Upper lobe of right lung (tissue), 1 donor: Measurements from ENCODE around the gene ZSCAN26. TPM values are rescaled to one million over a fixed set of nuclear protein-coding genes. Genes with fewer than 3 reads are reported as not detected.
"Not testable (repeated sequence)": the region's sequence is repeated elsewhere in the genome, so short reads cannot be mapped to it uniquely, and the experiment has no call there.

Experiments used
- ATAC-seq: fragments of 200-7000 bp; cut with Tn5 transposase; one replicate; pipeline ENCODE4 v1.9.1; 2020; ENCODE audit warnings: mild to moderate bottlenecking, moderate library complexity
- DNase-seq: peaks from one replicate; pipeline ENCODE4 v3.0.0-alpha.2; 2020
- H3K27ac ChIP-seq: fragments of 200-600 bp; one replicate; pipeline ENCODE4 v1.8.0; 2022
- H3K27me3 ChIP-seq: fragments of 200-600 bp; one replicate; pipeline ENCODE4 v1.8.0; 2022; ENCODE audit warnings: mild to moderate bottlenecking
- H3K36me3 ChIP-seq: fragments of 200-600 bp; one replicate; pipeline ENCODE4 v1.8.0; 2022
- H3K4me1 ChIP-seq: fragments of 200-600 bp; one replicate; pipeline ENCODE4 v1.8.0; 2022
- H3K4me3 ChIP-seq: fragments of 200-600 bp; one replicate; pipeline ENCODE4 v1.8.0; 2022; ENCODE audit warnings: mild to moderate bottlenecking
- H3K9me3 ChIP-seq: fragments of 200-600 bp; one replicate; pipeline ENCODE4 v1.8.0; 2022
- intact Hi-C: fragments of 100-400 bp; cut with DNase I; formaldehyde crosslinking; loops from one replicate; pipeline ENCODE4 v1.11.0; 2022
- total RNA-seq: library from RNA; stranded (reverse); fragmentation: NEBNext Ultra II Directional; extraction: Animal tissue kit (Norgen Biotek cat#: 25700); gene quantifications from one replicate; pipeline ENCODE4 v1.2.1, GENCODE V29; 2021
- TF ChIP-seq, protein P1 (sequence below): fragments of 200-600 bp; IDR thresholded peaks from one replicate; pipeline ENCODE4 v1.8.0; 2022; ENCODE audit warnings: antibody characterized with exemption
- donor health status: DM: no; HTN: yes; CAD: no; lungs with severe emphysema.

The ZSCAN26 gene
- total RNA-seq, 1 donor from 2014 or later: 11.3 TPM

- H3K4me3 ChIP-seq: no peak overlapping the region
- ATAC-seq: no peak
- TF ChIP-seq, protein P1, sequence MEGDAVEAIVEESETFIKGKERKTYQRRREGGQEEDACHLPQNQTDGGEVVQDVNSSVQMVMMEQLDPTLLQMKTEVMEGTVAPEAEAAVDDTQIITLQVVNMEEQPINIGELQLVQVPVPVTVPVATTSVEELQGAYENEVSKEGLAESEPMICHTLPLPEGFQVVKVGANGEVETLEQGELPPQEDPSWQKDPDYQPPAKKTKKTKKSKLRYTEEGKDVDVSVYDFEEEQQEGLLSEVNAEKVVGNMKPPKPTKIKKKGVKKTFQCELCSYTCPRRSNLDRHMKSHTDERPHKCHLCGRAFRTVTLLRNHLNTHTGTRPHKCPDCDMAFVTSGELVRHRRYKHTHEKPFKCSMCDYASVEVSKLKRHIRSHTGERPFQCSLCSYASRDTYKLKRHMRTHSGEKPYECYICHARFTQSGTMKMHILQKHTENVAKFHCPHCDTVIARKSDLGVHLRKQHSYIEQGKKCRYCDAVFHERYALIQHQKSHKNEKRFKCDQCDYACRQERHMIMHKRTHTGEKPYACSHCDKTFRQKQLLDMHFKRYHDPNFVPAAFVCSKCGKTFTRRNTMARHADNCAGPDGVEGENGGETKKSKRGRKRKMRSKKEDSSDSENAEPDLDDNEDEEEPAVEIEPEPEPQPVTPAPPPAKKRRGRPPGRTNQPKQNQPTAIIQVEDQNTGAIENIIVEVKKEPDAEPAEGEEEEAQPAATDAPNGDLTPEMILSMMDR: no peak
- peaks cover 5% of the 10 kb centered on the region for H3K4me1 ChIP-seq
- H3K36me3 ChIP-seq: peaks cover 19% of the 10 kb centered on the region
- no peaks in the 10 kb centered on the region for H3K9me3 ChIP-seq
- H3K27ac ChIP-seq: no peak overlapping the region
- intact Hi-C loops: no loop called here
- no peaks in the 10 kb centered on the region for H3K27me3 ChIP-seq
- DNase-seq: no peak
Observed at GRCh38 chr6:28282926-28283325, 16.0 kb downstream of the ZSCAN26 start.

DNA sequence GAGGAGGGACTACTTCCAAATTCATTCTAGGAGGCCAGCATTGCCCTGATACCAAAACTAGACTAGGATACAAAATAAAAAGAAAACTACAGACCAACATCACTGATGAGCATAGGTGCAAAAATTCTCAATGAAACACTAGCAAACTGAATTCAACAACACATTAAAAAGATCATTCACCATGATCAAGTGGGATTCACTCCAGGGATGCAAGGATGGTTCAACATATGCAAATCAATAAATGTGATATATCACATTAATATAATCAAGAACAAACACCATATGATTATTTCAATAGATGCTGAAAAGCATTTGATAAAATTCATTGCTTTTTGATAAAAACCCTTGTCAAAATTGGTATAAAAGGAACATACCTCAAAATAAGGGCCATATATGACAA, 24.6 kb downstream of the ZSCAN26 start:
- peaks cover 8% of the 10 kb centered on the region for H3K36me3 ChIP-seq
- no peak overlapping the region for H3K4me3 ChIP-seq
- no peaks in the 10 kb centered on the region for H3K27me3 ChIP-seq
- no peak for ATAC-seq
- no peak overlapping the region for H3K27ac ChIP-seq
- H3K9me3 ChIP-seq: no peaks in the 10 kb centered on the region
- no peak for DNase-seq
- intact Hi-C loops: no loop called here
- H3K4me1 ChIP-seq: no peaks in the 10 kb centered on the region
- TF ChIP-seq, protein P1: no peak

DNA sequence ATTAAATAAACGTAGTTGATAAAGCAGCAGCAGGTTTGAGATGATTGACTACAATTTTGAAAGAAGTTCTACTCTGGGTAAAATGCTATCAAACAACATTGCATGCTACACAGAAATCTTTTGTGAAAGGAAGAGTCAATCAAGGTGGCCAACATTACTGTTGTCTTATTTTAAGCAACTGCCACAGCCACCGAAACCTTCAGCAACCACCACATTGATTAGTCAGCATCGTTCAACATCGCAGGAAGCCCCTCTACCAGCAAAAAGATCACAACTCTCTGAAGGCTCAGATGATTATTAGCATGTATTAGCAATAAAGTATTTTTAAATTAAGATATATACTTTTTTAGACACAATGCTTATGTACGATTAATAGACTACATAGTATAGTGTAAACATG, 28.4 kb downstream of the ZSCAN26 start:
- H3K27ac ChIP-seq: no peak overlapping the region
- DNase-seq (no peak), ATAC-seq (no peak)
- H3K9me3 ChIP-seq: no peaks in the 10 kb centered on the region
- H3K4me1 ChIP-seq: no peaks in the 10 kb centered on the region
- no peaks in the 10 kb centered on the region for H3K36me3 ChIP-seq
- intact Hi-C loops: no loop called here
- TF ChIP-seq, protein P1: no peak
- H3K27me3 ChIP-seq: no peaks in the 10 kb centered on the region
- no peak overlapping the region for H3K4me3 ChIP-seq

DNA sequence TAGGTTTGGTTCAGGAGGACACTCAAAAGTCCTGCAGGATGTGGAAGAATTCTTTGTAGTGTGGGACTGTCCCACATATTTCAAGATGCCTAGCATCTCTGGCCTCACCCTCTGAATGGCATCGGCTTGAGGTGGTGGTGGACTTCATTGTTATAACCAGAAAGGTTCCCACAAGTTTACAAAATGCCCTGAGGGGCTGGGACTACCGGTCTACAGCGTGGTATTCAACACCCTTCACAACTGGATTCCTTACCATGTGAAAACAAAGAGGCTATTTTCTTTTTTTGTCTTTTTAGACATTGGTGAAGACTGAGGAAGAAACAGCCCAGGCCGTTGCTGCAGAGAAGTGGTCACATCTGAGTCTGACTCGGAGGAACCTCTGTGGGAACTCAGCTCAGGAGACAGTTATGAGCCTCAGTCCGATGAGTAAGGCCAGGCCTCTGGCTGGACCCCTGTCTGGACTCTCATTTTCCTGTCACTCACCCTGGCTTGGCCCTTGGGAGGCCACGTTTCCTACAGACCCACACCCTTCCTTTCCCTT, 29.6 kb downstream of the ZSCAN26 start:
- no peaks in the 10 kb centered on the region for H3K27me3 ChIP-seq
- H3K4me3 ChIP-seq: no peak overlapping the region
- TF ChIP-seq, protein P1: no peak
- no peaks in the 10 kb centered on the region for H3K4me1 ChIP-seq
- H3K36me3 ChIP-seq: peaks cover 6% of the 10 kb centered on the region
- ATAC-seq: no peak
- no peak for DNase-seq
- H3K9me3 ChIP-seq: no peaks in the 10 kb centered on the region
- no peak overlapping the region for H3K27ac ChIP-seq
- intact Hi-C loops: no loop called here

DNA sequence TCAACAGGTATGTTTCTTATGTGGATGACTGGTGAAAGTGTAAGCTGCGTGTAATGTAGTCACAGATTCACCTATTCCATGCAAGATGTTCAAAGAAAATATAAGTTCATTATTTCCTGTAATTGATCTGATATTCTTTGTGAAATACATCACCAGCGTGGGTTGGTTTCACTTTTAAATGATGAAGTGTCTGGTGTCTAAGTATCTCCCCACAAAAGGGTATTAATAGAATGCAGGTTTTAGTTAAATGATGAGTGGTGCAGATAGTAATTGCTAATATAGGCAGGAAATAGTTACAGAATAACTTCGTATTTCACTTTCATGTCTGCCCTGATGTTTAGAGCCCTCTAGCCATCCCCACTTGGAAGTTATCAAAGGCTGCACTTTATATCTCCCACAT, 36.6 kb downstream of the ZSCAN26 start:
- intact Hi-C loops: no loop called here
- DNase-seq (no peak), ATAC-seq (no peak)
- peaks cover 11% of the 10 kb centered on the region for H3K9me3 ChIP-seq
- TF ChIP-seq, protein P1: no peak
- no peak overlapping the region for H3K4me3 ChIP-seq
- no peaks in the 10 kb centered on the region for H3K4me1 ChIP-seq
- H3K27me3 ChIP-seq: no peaks in the 10 kb centered on the region
- H3K36me3 ChIP-seq: peaks cover 6% of the 10 kb centered on the region
- H3K27ac ChIP-seq: no peak overlapping the region

- ATAC-seq, H3K4me1 ChIP-seq, H3K27me3 ChIP-seq, H3K27ac ChIP-seq, H3K4me3 ChIP-seq, H3K36me3 ChIP-seq, DNase-seq, intact Hi-C loops: not testable (repeated sequence)
- H3K9me3 ChIP-seq: peaks cover 16% of the 10 kb centered on the region
Observed at GRCh38 chr6:28306363-28306762, 39.4 kb downstream of the ZSCAN26 start.
